CD14-positive monocyte (primary cell): ENCODE data around the gene FAM53B. TPM values are rescaled to one million over a fixed set of nuclear protein-coding genes. Genes with fewer than 3 reads are reported as not detected.
A peak's percentile ranks its signal among the peaks of the same experiment; 100 is the strongest.

Source experiments
- DNase-seq, 3 donors: peaks; one replicate each; pipeline ENCODE4 v3.0.0-alpha.2; 2011 to 2022
- H2AFZ ChIP-seq: 2 replicates; pipeline ENCODE4 v1.6.0; 2012; ENCODE audit warnings: mild to moderate bottlenecking, low read depth, low read length, inconsistent platforms; ENCODE audit not compliant: insufficient read depth, poor library complexity, severe bottlenecking
- H3K27ac ChIP-seq, 2 donors: 1 replicate in 1 of 2; 2 replicates in 1 of 2; pipeline ENCODE4 v1.5.1; 2012 to 2013; ENCODE audit warnings: low read length in 2 of 2, control low read depth in 1 of 2, inconsistent platforms in 1 of 2, low read depth in 1 of 2, mild to moderate bottlenecking in 1 of 2
- H3K27me3 ChIP-seq, 2 donors: one replicate each; pipeline versions ENCODE4 v1.6.0 to v1.6.1; 2011 to 2013; ENCODE audit warnings: low read length in 2 of 2; ENCODE audit not compliant: control insufficient read depth in 2 of 2, insufficient read depth in 2 of 2
- H3K36me3 ChIP-seq, 2 donors: replicated peaks in 1 of 2; 1 replicate in 1 of 2; 2 replicates in 1 of 2; pipeline versions ENCODE4 v1.5.1 to v1.6.1; 2012 to 2013; ENCODE audit warnings: low read length in 2 of 2, control low read depth in 1 of 2, inconsistent platforms in 1 of 2, mild to moderate bottlenecking in 1 of 2; ENCODE audit not compliant: insufficient read depth in 2 of 2, control insufficient read depth in 1 of 2
- H3K4me1 ChIP-seq, 2 donors: 1 replicate in 1 of 2; 2 replicates in 1 of 2; pipeline versions ENCODE4 v1.5.1 to v1.6.1; 2012 to 2013; ENCODE audit warnings: low read length in 2 of 2, control low read depth in 1 of 2, inconsistent platforms in 1 of 2, mild to moderate bottlenecking in 1 of 2, moderate library complexity in 1 of 2; ENCODE audit not compliant: insufficient read depth in 2 of 2, control insufficient read depth in 1 of 2
- H3K4me2 ChIP-seq: replicated peaks from 2 replicates; pipeline ENCODE3; 2012; ENCODE audit warnings: low read length, moderate library complexity, mild to moderate bottlenecking; ENCODE audit not compliant: poor library complexity, severe bottlenecking; ENCODE audit errors: extremely low read depth
- H3K4me3 ChIP-seq, 3 experiments: fragments of 200-600 bp in 1 of 3; sonication (generic) in 1 of 3; replicated peaks in 1 of 3; 1 replicate in 2 of 3; 2 replicates in 1 of 3; pipeline ENCODE4 v1.5.1; 2011 to 2013; ENCODE audit warnings: low read length in 3 of 3, mild to moderate bottlenecking in 3 of 3, control low read depth in 2 of 3, low read depth in 2 of 3, inconsistent platforms in 1 of 3, moderate library complexity in 1 of 3
- H3K79me2 ChIP-seq: 2 replicates; pipeline ENCODE4 v1.6.0; 2012; ENCODE audit warnings: mild to moderate bottlenecking, control low read depth, inconsistent platforms, low read length, moderate library complexity; ENCODE audit not compliant: insufficient read depth
- H3K9ac ChIP-seq: 2 replicates; pipeline ENCODE4 v1.6.0; 2017; ENCODE audit warnings: low read length, mild to moderate bottlenecking; ENCODE audit not compliant: insufficient read depth, poor library complexity, severe bottlenecking
- H3K9me3 ChIP-seq, 2 donors: replicated peaks in 1 of 2; 1 replicate in 1 of 2; 2 replicates in 1 of 2; pipeline versions ENCODE4 v1.5.1 to v1.6.1; 2012 to 2013; ENCODE audit warnings: low read length in 2 of 2, control low read depth in 1 of 2; ENCODE audit not compliant: control insufficient read depth in 1 of 2, insufficient read depth in 1 of 2
- H4K20me1 ChIP-seq: 2 replicates; pipeline ENCODE4 v1.6.0; 2012; ENCODE audit warnings: mild to moderate bottlenecking, low read length, control low read depth, moderate library complexity; ENCODE audit not compliant: insufficient read depth
- H3K27ac Mint-ChIP-seq, 7 donors: one replicate each; pipeline ENCODE4 v1.8.0; 2020; ENCODE audit warnings: mild to moderate bottlenecking in 7 of 7, mixed read lengths in 7 of 7, moderate library complexity in 6 of 7, inconsistent platforms in 2 of 7
- H3K27me3 Mint-ChIP-seq, 3 donors: one replicate each; pipeline ENCODE4 v1.8.0; 2021 to 2022; ENCODE audit warnings: low read depth in 3 of 3, mild to moderate bottlenecking in 3 of 3, mixed read lengths in 3 of 3, moderate library complexity in 3 of 3, inconsistent platforms in 1 of 3
- H3K36me3 Mint-ChIP-seq, 2 donors: one replicate each; pipeline ENCODE4 v1.8.0; 2020; ENCODE audit warnings: mixed read lengths in 2 of 2, inconsistent platforms in 1 of 2, mild to moderate bottlenecking in 1 of 2
- H3K4me1 Mint-ChIP-seq: one replicate; pipeline ENCODE4 v1.8.0; 2020; ENCODE audit warnings: mild to moderate bottlenecking, mixed read lengths
- H3K4me3 Mint-ChIP-seq, 2 donors: one replicate each; pipeline ENCODE4 v1.8.0; 2020; ENCODE audit warnings: mild to moderate bottlenecking in 2 of 2, mixed read lengths in 2 of 2, moderate library complexity in 1 of 2
- H3K9me3 Mint-ChIP-seq, 7 donors: one replicate each; pipeline ENCODE4 v1.8.0; 2020 to 2022; ENCODE audit warnings: mixed read lengths in 7 of 7, mild to moderate bottlenecking in 6 of 7, moderate library complexity in 6 of 7, inconsistent platforms in 2 of 7
- CTCF ChIP-seq: fragments of 200-600 bp; IDR thresholded peaks from one replicate; pipeline ENCODE4 v1.8.0; 2022; ENCODE audit warnings: antibody characterized with exemption, mild to moderate bottlenecking
- WGBS: methylation state at CpG from one replicate; pipeline ENCODE4 v1.1.5; 2013; ENCODE audit warnings: missing lambda C conversion rate; ENCODE audit not compliant: insufficient coverage; 5-methylcytosine and 5-hydroxymethylcytosine counted together
- intact Hi-C, 2 donors: fragments of 100-400 bp; cut with micrococcal nuclease; formaldehyde crosslinking; loops; one replicate each; pipeline versions ENCODE4 v1.15.0 to v1.15.1; 2023
- polyA plus RNA-seq, 3 donors: library from polyadenylated mRNA; depleted of rRNA in 1 of 3; unstranded in 2 of 3; stranded (reverse) in 1 of 3; fragments of 300-500 nt in 2 of 3; fragments of >200 nt in 1 of 3; fragmentation: Illumina TruSeq in 2 of 3; gene quantifications; 1 replicate in 2 of 3; 2 replicates in 1 of 3; pipeline ENCODE4 v1.2.3, GENCODE V29; 2012 to 2021

Gene FAM53B
- polyA plus RNA-seq, 3 donors: 5.8 to 23.3 (median 12.6) TPM

GRCh38 chr10:124686707-124687376 is 57.3 kb downstream of the FAM53B start:
- intact Hi-C loops: loop anchor here in 1 of 2 donors (5.0 kb wide), 1 partner anchor 40 kb away; no protein-coding TSS in a partner anchor
- peak; percentile 56 to 66 (median 65) for DNase-seq

GRCh38 chr10:124685261-124685660 is 58.9 kb downstream of the FAM53B start:
- peaks cover 69 to 70% of the 10 kb centered on the region in 2 donors for H3K36me3 Mint-ChIP-seq
- peaks cover 76 to 82% of the 10 kb centered on the region in 2 donors for H3K4me1 ChIP-seq
- peak overlapping the region; percentile 93 to 97 (median 94) for H3K27ac Mint-ChIP-seq
- H3K9me3 ChIP-seq: no peaks in the 10 kb centered on the region
- peaks cover 71% of the 10 kb centered on the region for H3K79me2 ChIP-seq
- no peaks in the 10 kb centered on the region for H3K27me3 ChIP-seq
- peaks cover 26 to 41% of the 10 kb centered on the region in 2 donors for H3K36me3 ChIP-seq
- DNase-seq: peak; percentile 64 to 87 (median 87)
- intact Hi-C loops: loop anchor here in 1 of 2 donors (5.0 kb wide), 1 partner anchor 38 kb away; no protein-coding TSS in a partner anchor
- TF ChIP-seq CTCF: no peak
- H3K9ac ChIP-seq: peak overlapping the region; percentile 11
- 0% methylated on average over 11 of the region's 12 CpGs for WGBS
- H4K20me1 ChIP-seq: no peaks in the 10 kb centered on the region
- peak overlapping the region; percentile 32 for H3K4me2 ChIP-seq
- H2AFZ ChIP-seq: no peak overlapping the region
- H3K27ac ChIP-seq: peak overlapping the region; percentile 88 to 99
- H3K27me3 Mint-ChIP-seq: peaks cover 0 to 1% (median 0%) of the 10 kb centered on the region in 3 donors
- H3K4me3 ChIP-seq: peak overlapping the region in 1 of 3 experiments; percentile 43
- H3K9me3 Mint-ChIP-seq: no peaks in the 10 kb centered on the region
- peaks cover 75% of the 10 kb centered on the region for H3K4me1 Mint-ChIP-seq
- peak overlapping the region in 1 of 2 donors; percentile 57 for H3K4me3 Mint-ChIP-seq

More at GRCh38 chr10:124686707-124687376, 57.3 kb downstream of the FAM53B start:
- H3K27me3 ChIP-seq: no peaks in the 10 kb centered on the region
- 54% methylated on average over 7 of the region's 12 CpGs for WGBS
- H3K36me3 Mint-ChIP-seq: peaks cover 65 to 66% of the 10 kb centered on the region in 2 donors
- H3K27me3 Mint-ChIP-seq: peaks cover 0 to 1% (median 0%) of the 10 kb centered on the region in 3 donors
- no peaks in the 10 kb centered on the region for H3K9me3 Mint-ChIP-seq
- peak overlapping the region; percentile 12 to 23 for H3K4me3 Mint-ChIP-seq
- H3K9ac ChIP-seq: no peak overlapping the region
- no peak for TF ChIP-seq CTCF
- peaks cover 60 to 66% of the 10 kb centered on the region in 2 donors for H3K4me1 ChIP-seq
- H3K27ac ChIP-seq: peak overlapping the region; percentile 36 to 99
- H3K36me3 ChIP-seq: peaks cover 26 to 46% of the 10 kb centered on the region in 2 donors
- H3K4me3 ChIP-seq: no peak overlapping the region
- peaks cover 63% of the 10 kb centered on the region for H3K79me2 ChIP-seq
- H3K4me2 ChIP-seq: no peak overlapping the region
- H2AFZ ChIP-seq: no peak overlapping the region
- H3K9me3 ChIP-seq: no peaks in the 10 kb centered on the region
- peaks cover 61% of the 10 kb centered on the region for H3K4me1 Mint-ChIP-seq
- peaks cover 5% of the 10 kb centered on the region for H4K20me1 ChIP-seq
- H3K27ac Mint-ChIP-seq: peak overlapping the region; percentile 50 to 97 (median 94)
